HG02678 (cell line): ENCODE results near the gene COX4I2.
"Not testable (repeated sequence)": the region's sequence is repeated elsewhere in the genome, so short reads cannot be mapped to it uniquely, and the experiment has no call there.

Experiments
- ATAC-seq: cut with Tn5 transposase; IDR thresholded peaks from one replicate; pipeline ENCODE4 v1.9.1; 2021; ENCODE audit warnings: mild to moderate bottlenecking, moderate library complexity; ENCODE audit not compliant: unreplicated experiment

COX4I2 gene

DNA sequence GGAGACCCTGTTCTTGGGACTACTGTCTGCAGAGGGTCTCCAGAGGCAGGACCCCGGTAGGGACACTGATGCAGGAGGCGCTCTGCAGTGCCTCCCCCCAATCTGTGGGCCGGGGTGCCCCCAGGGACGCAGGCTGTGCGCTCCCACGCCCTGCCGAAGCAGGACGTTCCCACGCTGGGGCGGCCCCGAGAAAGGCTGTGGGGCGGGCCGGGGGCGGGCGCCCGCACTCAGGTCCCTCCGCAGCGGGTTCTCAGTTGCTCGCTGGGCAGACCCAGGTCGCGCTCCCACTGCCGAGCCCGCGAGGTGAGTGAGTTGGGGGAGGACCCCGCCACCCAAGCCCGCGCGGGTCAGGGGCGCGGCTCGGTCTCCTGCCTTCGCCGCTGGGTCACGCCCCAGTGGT is at the start of gene COX4I2:
Gene COX4I2 (plus strand): TSS at position 253 of the 400 bp plus-strand sequence. CDS start 1,106 bp downstream, outside the sequence.
- ATAC-seq = no peak

DNA sequence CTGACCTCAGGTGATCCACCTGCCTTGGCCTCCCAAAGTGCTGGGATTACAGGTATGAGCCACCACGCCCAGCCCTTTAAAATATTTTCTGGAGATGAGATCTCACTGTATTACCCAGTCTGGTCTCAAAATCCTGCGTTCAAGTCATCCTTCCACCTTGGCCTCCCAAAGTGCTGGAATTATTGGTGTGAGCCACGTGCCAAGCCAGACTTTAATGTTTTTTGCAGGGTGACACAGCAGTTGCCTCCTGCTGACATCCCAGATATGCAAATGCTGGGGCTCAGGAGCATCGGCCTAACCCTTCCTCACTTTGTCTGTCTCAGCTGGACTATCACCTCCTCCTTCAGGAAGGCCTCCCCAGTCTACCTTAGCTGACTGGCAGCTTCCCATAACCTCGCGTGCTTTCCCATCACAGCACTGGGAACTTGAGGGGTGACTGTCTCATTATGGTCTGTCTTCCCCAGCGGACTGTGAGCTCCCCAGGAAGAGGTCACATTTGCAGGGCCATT is 46.9 kb upstream of the COX4I2 start:
- ATAC-seq = no peak

DNA sequence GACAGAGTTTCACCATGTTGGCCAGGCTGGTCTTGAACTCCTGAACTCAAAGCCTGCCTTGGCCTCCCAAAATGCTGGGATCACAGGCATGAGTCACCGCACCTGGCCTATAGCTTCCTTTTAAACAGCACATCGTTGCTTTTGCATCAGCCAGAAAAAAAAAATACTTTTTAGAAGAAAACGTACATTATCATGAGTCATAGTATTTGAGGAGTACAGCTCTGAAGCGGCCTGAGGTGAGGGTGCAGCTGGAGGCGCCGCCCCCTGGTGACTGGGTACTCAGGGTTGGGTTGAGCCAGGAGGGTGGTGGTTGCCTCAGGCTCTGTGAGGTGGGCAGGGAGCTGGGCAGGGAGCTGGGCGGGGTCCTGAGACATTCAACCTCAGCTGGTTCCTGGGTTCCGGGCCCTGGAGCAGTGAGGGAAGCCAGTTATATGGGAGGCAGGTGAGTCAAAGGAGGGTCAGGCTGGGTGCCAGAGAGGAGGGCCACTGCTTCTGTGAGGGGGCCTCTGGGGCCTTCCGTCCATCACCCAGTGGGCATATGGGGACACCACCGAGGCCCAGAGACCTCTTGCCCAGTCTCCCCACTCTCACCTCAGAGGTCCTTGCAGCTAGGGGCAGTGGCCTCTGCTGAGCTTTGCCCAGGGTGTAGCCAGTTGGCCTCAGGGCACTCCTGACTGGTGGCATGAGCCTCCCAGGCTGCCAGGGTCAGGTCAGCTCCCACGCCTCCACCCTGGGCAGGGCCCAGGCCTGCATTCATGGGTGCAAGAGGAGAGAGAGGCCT is 44.3 kb upstream of the COX4I2 start:
- ATAC-seq = no peak

DNA sequence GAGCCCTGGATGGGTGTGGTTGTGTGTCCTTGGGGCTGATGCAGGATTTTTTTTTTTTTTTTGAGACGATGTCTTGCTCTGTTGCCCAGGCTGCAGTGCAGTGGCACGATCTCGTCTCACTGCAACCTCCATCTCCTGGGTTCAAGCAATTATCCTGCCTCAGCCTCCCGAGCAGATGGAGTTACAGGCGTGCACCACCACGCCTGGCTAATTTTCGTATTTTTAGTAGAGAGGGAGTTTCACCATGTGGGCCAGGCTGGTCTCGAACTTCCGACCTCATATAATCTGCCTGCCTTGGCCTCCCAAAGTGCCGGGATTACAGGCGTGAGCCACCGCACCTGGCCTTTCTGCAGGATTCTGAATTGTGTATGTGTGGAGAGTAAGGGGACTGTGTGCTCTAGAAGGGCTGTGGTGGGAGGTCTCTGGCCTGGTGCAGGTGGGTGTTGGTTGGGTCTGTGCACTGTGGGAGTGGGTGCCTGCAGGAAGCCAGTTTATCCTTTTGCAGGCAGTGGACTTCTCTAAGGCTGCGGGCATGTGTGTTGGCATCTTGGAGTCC is 43.6 kb upstream of the COX4I2 start:
- no peak for ATAC-seq

DNA sequence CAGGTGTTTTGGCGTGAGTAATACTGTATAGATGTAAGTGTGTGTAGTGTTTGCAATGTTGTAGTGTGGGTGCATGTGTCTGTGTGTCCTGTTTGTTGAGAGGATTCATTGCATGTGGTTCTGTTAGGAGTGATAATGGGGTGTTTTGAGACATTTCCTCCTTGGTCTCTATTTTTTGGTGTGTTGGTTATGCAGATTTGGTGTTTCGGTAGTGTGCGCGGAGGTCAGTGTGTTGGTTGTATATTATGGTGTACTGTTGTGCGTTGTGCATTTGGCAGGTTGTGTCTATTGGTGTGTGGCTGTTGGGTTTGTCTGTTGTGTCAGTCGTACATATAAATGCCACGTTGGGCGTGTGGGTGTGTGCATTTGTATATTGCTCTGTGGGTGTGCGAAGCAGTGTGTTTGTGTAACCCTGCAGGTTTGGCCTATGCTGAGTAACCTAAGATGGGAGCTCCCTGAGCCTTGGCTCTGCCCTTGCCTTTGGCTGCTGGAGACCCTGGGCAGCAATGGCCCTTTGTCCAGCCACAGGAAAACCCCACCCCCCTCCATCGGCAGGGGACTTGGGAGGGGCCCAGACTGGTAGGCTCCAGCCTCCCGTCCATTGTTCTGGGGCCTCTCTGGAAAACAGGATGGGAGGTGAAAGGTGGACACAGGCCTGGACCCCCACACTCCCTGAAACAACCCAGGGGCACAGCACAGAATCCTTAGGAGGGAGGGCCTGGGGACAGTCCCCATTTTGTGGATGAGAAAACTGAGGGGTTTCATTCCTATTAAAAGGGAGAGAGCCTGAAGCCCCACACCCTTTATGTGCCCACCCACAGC is 42.9 kb upstream of the COX4I2 start:
- ATAC-seq = no peak

DNA sequence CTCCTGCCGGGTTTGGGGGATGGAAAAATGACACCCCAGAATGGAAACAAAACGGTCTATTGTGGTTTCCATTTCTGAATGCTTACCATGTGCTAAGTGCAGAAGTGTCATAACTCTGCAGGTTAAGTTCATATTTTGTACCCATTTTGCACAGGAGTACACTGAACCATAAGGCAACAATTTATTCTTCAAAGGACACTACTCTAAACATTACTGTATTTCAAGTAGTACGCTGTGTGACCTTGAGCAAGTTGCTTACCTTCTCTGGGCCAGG is 42.4 kb upstream of the COX4I2 start:
- ATAC-seq = no peak

DNA sequence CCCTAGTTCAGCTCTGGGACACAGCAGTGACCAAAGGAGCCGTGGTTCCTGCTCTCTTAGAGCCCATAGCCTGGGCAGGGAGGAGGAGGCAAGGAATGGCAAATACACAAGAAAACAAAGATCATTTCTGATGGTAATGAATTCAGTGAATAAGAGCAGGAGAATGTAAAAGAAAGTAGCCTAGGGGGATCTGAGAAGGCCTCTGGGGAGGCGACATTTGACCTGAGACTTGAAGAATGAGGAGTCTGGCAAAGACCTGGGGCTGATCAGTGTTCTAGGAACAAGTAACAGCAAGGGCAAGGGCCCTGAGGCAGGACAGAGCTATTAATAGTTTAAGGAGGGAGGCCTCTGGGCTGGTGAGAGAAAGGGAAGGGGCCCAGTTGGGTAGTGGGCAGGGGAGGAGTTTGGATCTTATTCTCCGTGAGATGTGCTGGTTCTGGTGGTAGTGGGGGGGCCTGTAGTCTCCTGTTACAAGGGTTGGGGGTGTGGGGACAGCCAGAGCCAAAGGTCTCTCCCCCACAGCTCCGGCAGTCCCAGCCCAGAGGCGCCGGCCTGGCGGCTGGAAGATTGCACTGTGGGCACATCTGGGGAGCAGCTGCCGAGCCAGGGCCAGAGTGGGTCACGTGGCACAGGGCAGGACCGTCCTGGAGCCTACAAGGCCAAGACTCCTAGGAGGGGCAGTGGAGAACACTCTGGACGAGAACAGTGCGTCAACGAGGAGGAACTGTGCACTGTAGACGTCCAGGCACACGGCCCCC is 41.9 kb upstream of the COX4I2 start:
- ATAC-seq = no peak

DNA sequence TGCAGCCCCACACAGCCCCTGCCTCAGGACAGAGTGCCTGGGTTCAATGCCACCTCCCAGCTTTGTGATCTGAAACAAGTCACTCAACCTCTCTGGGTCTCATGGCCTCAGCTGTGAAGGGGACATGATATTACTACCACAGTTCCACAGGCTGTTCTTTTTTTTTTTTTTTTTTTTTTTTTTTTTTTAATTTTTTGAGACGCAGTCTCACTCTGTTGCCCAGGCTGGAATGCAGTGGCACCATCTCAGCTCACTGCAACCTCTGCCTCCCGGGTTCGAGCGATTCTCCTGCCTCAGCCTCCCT is 41.3 kb upstream of the COX4I2 start:
- not testable (repeated sequence) for ATAC-seq

DNA sequence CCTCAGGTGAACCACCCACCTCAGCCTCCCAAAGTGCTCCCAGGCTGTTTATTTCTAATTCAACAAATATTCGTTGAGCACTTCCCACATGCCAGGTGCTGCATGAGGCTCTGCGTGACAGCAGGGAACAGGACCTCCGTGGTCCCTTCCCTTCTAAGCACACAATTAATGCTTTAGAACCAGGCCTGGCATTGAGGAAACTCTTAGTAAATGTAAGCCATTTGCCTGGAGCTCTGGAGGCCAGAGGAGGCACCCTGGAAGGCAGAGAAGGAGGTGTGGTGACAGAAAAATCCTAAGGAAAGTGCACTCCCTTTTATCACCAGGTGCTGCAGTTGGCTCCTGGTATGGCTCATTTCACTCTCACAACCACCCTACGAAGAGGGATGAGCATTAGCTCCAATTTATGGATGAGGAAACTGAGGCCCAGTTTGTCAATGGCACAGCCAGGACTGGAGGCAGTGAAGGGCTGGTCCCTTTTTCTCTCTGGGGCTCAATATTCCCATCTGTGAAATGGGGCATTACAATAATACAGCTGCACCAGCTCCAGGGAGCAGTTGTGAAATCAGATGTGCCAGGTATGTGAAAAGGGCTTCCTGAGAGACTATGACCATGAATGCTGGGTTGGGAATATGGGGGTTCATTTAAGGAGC is 40.8 kb upstream of the COX4I2 start:
- ATAC-seq = no peak

DNA sequence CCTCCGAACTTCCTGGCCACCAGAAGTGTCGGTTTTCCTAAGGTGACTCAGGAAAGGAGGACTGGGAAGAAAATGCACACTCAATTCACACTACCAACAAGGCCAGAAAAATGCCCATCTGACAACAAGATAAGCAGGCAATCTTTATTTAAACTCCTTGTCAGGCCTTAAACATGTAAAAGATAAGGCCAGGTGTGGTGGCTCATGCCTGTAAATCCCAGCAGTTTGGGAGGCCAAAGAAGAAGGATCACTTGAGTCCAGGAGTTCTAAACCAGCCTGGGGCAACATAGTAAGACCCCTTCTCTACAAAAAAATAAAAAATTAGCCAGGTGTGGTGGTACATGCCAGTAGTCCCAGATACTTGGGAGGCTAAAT is 40.2 kb upstream of the COX4I2 start:
- no peak for ATAC-seq

DNA sequence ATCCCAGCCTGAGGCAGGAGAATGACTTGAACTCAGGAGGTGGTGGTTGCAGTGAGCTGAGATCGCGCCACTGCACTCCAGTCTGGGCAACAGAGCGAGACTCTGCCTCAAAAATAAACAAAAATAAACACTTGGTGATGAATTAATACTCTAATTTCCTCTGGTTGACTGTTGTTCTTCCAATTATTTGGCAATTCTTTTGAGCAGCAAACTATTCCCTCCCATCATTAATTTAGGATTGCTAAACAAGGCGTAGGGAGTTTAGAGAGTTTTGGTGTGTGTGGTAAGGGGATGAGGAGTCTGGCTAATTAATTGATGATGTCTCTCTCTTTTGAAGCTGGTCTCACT is 35.3 kb upstream of the COX4I2 start:
- no peak for ATAC-seq

DNA sequence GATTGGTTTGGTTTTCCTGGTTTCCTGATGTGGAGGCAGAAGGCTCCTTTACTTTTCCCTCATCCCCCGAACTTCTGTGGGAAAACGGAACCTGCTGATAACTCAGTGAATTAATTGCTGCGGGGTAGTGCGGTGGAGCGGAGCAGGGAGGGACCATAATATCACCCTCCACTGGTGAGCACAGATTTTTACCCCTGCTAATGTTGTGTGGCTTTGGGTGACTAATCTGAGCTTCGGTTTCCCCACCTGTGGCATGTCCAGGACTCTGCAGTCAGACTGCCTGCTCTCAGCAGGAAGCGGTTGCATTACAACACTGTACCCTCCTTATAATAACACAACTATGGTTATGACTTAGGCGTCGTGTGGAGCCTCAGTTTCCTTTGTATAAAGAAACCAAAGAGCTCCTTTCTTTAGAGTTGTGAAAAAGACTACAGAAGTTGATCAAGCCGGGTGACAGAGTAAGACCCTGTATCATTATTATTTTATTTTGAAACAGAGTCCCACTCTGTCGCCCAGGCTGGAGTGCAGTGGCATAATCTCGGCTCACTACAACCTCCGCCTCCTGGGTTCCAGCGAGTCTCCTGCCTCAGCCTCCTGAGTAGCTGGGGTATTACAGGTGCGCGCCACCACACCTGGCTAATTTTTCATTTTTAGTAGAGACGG is 34.8 kb upstream of the COX4I2 start:
- no peak for ATAC-seq

DNA sequence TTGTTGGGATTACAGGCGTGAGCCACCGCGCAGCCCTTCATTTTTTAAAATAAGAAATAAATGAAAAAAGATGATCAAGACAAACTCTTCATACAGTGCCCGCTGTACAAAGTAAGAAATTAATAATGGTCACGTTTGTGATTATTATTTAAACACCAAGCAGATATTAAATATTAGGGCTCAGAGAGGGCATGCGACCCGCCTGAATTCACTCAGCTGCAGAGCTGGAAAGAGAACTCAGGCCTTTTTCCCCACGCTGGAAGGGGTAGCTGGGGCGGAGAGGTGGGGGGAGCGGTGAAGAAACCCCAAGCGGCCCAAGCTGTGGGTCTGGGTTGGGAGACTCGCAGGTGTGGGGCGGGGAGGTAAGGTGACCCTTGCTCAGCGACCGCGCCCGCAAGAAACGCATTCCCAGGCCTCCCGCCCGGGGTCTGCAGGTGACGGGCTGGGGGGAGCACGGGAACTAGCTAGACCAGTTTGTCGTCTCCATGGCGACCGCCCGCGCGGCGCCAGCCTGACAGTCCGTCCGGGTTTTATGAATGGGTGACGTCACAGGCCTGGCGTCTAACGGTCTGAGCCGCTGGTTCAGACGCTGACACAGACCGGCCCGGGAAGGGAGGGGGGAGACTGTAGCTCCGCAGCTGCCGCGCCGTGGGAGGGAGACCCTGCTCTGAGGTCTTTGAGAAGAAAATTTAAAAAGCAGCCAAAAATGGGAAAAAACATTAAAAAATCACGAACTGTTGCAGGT is 33.7 kb upstream of the COX4I2 start:
- peak; percentile 27 for ATAC-seq

DNA sequence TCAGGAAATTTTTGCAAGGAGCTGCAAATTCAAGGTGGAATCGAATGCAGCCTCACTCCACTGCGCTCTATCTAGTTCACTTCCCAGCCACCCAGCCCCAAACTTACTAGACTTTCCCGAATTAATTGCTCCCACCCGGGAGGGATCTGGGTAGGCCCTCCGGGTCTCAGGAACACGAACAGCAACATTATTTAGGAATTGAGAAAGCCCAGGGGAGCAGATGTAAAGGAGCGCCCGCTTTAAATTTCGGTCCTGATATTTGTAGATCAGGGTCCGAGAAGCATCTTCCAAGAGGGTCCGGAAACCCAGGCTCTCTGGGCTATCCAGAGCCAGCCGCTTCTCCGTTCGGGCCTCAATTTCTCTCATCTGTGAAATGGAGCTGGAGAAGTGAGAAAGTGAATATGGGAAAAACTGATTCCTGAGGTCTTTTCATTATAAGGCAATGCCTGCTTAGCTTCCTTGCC is 33.1 kb upstream of the COX4I2 start:
- ATAC-seq = no peak

DNA sequence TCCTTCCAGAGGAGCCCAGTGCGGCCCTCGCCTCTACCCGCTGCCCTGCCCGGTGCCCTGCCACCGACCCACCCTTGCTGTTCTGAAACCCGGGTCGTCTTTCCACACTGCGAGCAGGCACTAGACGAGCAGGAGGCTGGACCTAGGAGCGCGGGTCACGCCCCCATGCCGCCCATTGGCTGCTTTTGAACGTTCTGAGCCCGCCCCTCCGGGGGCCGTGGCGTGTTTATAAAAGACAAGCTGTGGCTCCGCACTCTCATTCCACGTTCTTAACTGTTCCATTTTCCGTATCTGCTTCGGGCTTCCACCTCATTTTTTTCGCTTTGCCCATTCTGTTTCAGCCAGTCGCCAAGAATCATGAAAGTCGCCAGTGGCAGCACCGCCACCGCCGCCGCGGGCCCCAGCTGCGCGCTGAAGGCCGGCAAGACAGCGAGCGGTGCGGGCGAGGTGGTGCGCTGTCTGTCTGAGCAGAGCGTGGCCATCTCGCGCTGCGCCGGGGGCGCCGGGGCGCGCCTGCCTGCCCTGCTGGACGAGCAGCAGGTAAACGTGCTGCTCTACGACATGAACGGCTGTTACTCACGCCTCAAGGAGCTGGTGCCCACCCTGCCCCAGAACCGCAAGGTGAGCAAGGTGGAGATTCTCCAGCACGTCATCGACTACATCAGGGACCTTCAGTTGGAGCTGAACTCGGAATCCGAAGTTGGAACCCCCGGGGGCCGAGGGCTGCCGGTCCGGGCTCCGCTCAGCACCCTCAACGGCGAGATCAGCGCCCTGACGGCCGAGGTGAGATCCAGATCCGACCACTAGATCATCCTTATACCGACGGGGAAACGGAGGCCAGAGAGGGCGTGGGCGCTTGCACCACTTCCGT is 32.4 kb upstream of the COX4I2 start, which contains the start of gene ID1:
Gene ID1 (plus strand): TSS at position 259 of the 871 bp plus-strand sequence. CDS start 99 bp downstream, at position 358.
- peak; percentile 96 for ATAC-seq

DNA sequence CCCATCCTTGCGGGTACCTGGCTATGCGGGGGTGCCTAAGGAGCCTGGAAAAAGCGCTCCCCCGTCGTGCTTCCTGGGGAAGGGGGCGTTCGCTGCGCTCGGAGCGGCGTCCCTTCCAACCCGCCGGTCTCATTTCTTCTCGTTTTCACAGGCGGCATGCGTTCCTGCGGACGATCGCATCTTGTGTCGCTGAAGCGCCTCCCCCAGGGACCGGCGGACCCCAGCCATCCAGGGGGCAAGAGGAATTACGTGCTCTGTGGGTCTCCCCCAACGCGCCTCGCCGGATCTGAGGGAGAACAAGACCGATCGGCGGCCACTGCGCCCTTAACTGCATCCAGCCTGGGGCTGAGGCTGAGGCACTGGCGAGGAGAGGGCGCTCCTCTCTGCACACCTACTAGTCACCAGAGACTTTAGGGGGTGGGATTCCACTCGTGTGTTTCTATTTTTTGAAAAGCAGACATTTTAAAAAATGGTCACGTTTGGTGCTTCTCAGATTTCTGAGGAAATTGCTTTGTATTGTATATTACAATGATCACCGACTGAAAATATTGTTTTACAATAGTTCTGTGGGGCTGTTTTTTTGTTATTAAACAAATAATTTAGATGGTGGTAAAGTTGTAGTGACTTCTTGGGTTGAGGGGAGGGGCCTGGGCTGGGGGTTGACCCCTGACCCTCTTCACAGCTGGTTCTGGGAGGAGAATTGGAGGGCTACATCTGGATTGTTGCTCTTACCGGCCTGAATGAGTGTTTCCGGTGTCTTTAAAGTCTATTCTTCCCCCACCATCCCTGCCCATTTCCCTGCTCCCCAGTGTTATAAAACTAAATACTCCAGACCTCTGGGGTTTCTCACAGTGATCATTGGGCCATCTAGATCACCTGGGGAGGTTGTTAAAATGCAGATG is 31.6 kb upstream of the COX4I2 start:
- no peak for ATAC-seq

DNA sequence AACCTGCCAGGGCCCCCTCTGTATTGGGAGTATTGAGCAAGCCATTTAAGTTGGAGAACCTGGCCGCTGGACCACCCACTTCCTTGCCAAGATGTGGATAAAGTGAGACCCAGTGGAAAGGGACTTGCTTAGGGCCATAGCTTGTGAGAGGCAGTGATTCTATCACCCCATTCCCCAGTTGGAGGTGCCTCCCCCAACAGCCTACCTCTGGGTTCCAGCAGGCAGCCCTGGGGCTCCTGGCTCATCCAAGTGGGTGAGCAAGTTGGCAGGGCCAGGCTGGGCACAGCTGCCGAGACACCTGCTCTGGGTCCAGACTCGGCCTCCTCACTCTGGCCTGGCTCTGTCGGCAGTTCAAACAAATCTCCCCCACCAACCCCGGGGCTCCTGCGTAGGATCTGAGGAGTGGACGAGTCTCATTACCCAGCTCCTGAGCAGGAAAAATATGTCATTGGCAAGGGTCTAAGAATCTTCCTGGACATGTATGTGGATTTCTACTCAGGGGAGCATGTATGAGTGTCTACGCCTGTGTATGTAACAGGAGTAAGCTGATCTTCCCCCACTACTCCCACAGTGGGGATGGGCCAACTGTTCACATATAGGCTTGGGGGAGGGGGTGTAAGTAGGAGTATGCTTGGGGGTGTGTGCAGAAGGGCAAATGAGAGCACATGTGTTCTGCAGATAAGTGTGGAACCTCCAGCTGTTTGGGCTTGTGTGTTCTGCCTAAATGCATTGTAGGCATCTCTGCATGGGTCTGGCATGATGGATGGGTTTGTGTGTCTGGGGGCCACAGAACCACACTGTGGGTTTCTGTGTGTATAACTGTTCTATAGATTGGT is 30.7 kb upstream of the COX4I2 start:
- no peak for ATAC-seq
